Urothelium cell line (cell line): ENCODE data around the gene TALDO1.
A peak's percentile ranks its signal among the peaks of the same experiment; 100 is the strongest.

Experiments
- DNase-seq: peaks from one replicate; pipeline ENCODE4 v3.0.0; 2011; ENCODE audit warnings: low spot score, mixed read lengths
- FAIRE-seq: peaks from 2 replicates; lab custom pipeline; 2011; peaks lifted over from hg19 to GRCh38; lab: Jason Lieb, UNC

Gene TALDO1

GRCh38 chr11:796565-797295 is 49.5 kb downstream of the TALDO1 start:
- no peak for DNase-seq
- no peak for FAIRE-seq

- FAIRE-seq: no peak
- DNase-seq: peak; percentile 71
Observed at GRCh38 chr11:797296-798092, 50.2 kb downstream of the TALDO1 start.

- DNase-seq (peak; percentile 85), FAIRE-seq (peak; percentile 37)
Observed at GRCh38 chr11:798093-798713, 50.9 kb downstream of the TALDO1 start, which contains the start of gene SLC25A22. TSS of gene SLC25A22 (minus strand) at chr11:798281. CDS start at chr11:795006, 3,275 bp downstream.

- DNase-seq (no peak), FAIRE-seq (no peak)
Observed at GRCh38 chr11:799641-800316, 52.5 kb downstream of the TALDO1 start.

- DNase-seq: no peak
- FAIRE-seq: no peak
Observed at GRCh38 chr11:800473-800872, 53.2 kb downstream of the TALDO1 start.

- FAIRE-seq: no peak
- no peak for DNase-seq
Observed at GRCh38 chr11:801097-801780, 54.0 kb downstream of the TALDO1 start.

GRCh38 chr11:802018-802617 is 54.9 kb downstream of the TALDO1 start:
- FAIRE-seq (no peak), DNase-seq (no peak)

- DNase-seq (no peak), FAIRE-seq (no peak)
Observed at GRCh38 chr11:802693-803466, 55.6 kb downstream of the TALDO1 start.

GRCh38 chr11:803467-803742 is 56.1 kb downstream of the TALDO1 start:
- FAIRE-seq (no peak), DNase-seq (no peak)

GRCh38 chr11:803770-804598 is 56.7 kb downstream of the TALDO1 start:
- FAIRE-seq: no peak

GRCh38 chr11:804599-804964 is 57.3 kb downstream of the TALDO1 start:
- no peak for DNase-seq
- FAIRE-seq: no peak

More at GRCh38 chr11:803770-804598, 56.7 kb downstream of the TALDO1 start:
- peak; percentile 11 for DNase-seq

GRCh38 chr11:808427-809286 is 61.4 kb downstream of the TALDO1 start:
- no peak for FAIRE-seq

GRCh38 chr11:809287-810039 is 62.2 kb downstream of the TALDO1 start, which contains the start of gene RPLP2:
TSS of gene RPLP2 (plus strand) at chr11:809967. CDS start at chr11:810235, 268 bp downstream.
- peak; percentile 87 for DNase-seq
- FAIRE-seq: peak; percentile 89

More at GRCh38 chr11:808427-809286, 61.4 kb downstream of the TALDO1 start:
- DNase-seq: no peak

- DNase-seq: no peak
- FAIRE-seq: no peak
Observed at GRCh38 chr11:810040-810567, 62.8 kb downstream of the TALDO1 start.

- FAIRE-seq: no peak
Observed at GRCh38 chr11:811446-812245, 64.4 kb downstream of the TALDO1 start.

GRCh38 chr11:812390-812789 is 65.1 kb downstream of the TALDO1 start:
- FAIRE-seq: no peak

More at GRCh38 chr11:811446-812245, 64.4 kb downstream of the TALDO1 start:
- no peak for DNase-seq

More at GRCh38 chr11:812390-812789, 65.1 kb downstream of the TALDO1 start:
- no peak for DNase-seq
